Trophoblast cell (in vitro differentiated cells and primary cell): ENCODE measurements around the gene NEDD9.
A peak's percentile ranks its signal among the peaks of the same experiment; 100 is the strongest.

Source experiments
- DNase-seq, 2 donors: peaks; one replicate each; pipeline ENCODE4 v3.0.0-alpha.2; 2016
- H2AFZ ChIP-seq: 2 replicates; pipeline ENCODE4 v1.6.1; 2013; ENCODE audit warnings: low read length, moderate library complexity, mild to moderate bottlenecking; ENCODE audit not compliant: insufficient read depth, poor library complexity
- H2AK5ac ChIP-seq: 2 replicates; pipeline ENCODE4 v1.6.1; 2013; ENCODE audit warnings: mild to moderate bottlenecking, low read length
- H2BK120ac ChIP-seq: 2 replicates; pipeline ENCODE4 v1.6.1; 2013; ENCODE audit warnings: low read length, mild to moderate bottlenecking, moderate library complexity; ENCODE audit not compliant: insufficient read depth, poor library complexity
- H2BK12ac ChIP-seq: 2 replicates; pipeline ENCODE4 v1.6.1; 2013; ENCODE audit warnings: mild to moderate bottlenecking, low read length, moderate library complexity
- H2BK5ac ChIP-seq: 2 replicates; pipeline ENCODE4 v1.6.1; 2013; ENCODE audit warnings: low read length, low read depth, moderate library complexity, mild to moderate bottlenecking; ENCODE audit not compliant: poor library complexity
- H3K14ac ChIP-seq: 2 replicates; pipeline ENCODE4 v1.6.1; 2013; ENCODE audit warnings: mild to moderate bottlenecking, low read length
- H3K18ac ChIP-seq: 2 replicates; pipeline ENCODE4 v1.6.1; 2013; ENCODE audit warnings: mild to moderate bottlenecking, low read length
- H3K23ac ChIP-seq: 2 replicates; pipeline ENCODE4 v1.6.1; 2013; ENCODE audit warnings: low read length
- H3K27ac ChIP-seq: 2 replicates; pipeline ENCODE4 v1.5.1; 2013; ENCODE audit warnings: low read depth, mild to moderate bottlenecking, inconsistent platforms, low read length, moderate library complexity
- H3K27me3 ChIP-seq: 2 replicates; pipeline ENCODE4 v1.6.1; 2013; ENCODE audit warnings: inconsistent platforms, mild to moderate bottlenecking, low read length, moderate library complexity; ENCODE audit not compliant: insufficient read depth
- H3K36me3 ChIP-seq, 2 experiments: 1 replicate in 1 of 2; 2 replicates in 1 of 2; pipeline ENCODE4 v1.6.1; 2013; ENCODE audit warnings: low read length in 2 of 2, mild to moderate bottlenecking in 2 of 2, moderate library complexity in 1 of 2; ENCODE audit not compliant: insufficient read depth in 2 of 2, control insufficient read depth in 1 of 2
- H3K4ac ChIP-seq: 2 replicates; pipeline ENCODE4 v1.6.1; 2013; ENCODE audit warnings: low read depth, mild to moderate bottlenecking, low read length, moderate library complexity
- H3K4me1 ChIP-seq, 2 experiments: 1 replicate in 1 of 2; 2 replicates in 1 of 2; pipeline ENCODE4 v1.6.1; 2013; ENCODE audit warnings: low read length in 2 of 2, mild to moderate bottlenecking in 2 of 2, moderate library complexity in 1 of 2; ENCODE audit not compliant: insufficient read depth in 2 of 2, control insufficient read depth in 1 of 2
- H3K4me2 ChIP-seq: 2 replicates; pipeline ENCODE4 v1.6.1; 2013; ENCODE audit warnings: inconsistent platforms, mild to moderate bottlenecking, low read length, moderate library complexity
- H3K4me3 ChIP-seq: 2 replicates; pipeline ENCODE4 v1.5.1; 2013; ENCODE audit warnings: mild to moderate bottlenecking, low read depth, low read length, inconsistent platforms
- H3K79me1 ChIP-seq: one replicate; pipeline ENCODE4 v1.6.1; 2013; ENCODE audit warnings: low read length
- H3K79me2 ChIP-seq: 2 replicates; pipeline ENCODE4 v1.6.1; 2013; ENCODE audit warnings: low read length, mild to moderate bottlenecking; ENCODE audit not compliant: control insufficient read depth, insufficient read depth, poor library complexity
- H3K9ac ChIP-seq: 2 replicates; pipeline ENCODE4 v1.6.1; 2013; ENCODE audit warnings: mild to moderate bottlenecking, low read length
- H3K9me3 ChIP-seq: 2 replicates; pipeline ENCODE4 v1.6.1; 2013; ENCODE audit warnings: low read depth, mild to moderate bottlenecking, control low read depth, inconsistent platforms, low read length; ENCODE audit not compliant: insufficient read depth
- H4K12ac ChIP-seq: 2 replicates; pipeline ENCODE4 v1.6.1; 2013; ENCODE audit warnings: low read depth, mild to moderate bottlenecking, low read length, moderate library complexity
- H4K8ac ChIP-seq: 2 replicates; pipeline ENCODE4 v1.6.1; 2013; ENCODE audit warnings: low read depth, mild to moderate bottlenecking, low read length, moderate library complexity
- H4K91ac ChIP-seq: one replicate; pipeline ENCODE4 v1.6.1; 2013; ENCODE audit warnings: low read depth, mild to moderate bottlenecking, low read length, moderate library complexity
- WGBS: extraction: QIAGEN DNeasy Blood & Tissue Kit; methylation state at CpG from one replicate; pipeline ENCODE4 v1.1.7; 2013; ENCODE audit warnings: missing lambda C conversion rate; ENCODE audit not compliant: insufficient read length, insufficient coverage; ENCODE audit errors: extremely low coverage; 5-methylcytosine and 5-hydroxymethylcytosine counted together

The NEDD9 gene

GRCh38 chr6:11153447-11153846 is 79.0 kb downstream of the NEDD9 start:
- H2AFZ ChIP-seq: no peak overlapping the region
- H4K91ac ChIP-seq: no peak overlapping the region
- H4K12ac ChIP-seq: no peak overlapping the region
- H3K79me2 ChIP-seq: no peaks in the 10 kb centered on the region
- H3K4me2 ChIP-seq: no peak overlapping the region
- DNase-seq: no peak
- H3K9ac ChIP-seq: no peak overlapping the region
- no peak overlapping the region for H3K23ac ChIP-seq
- no peak overlapping the region for H2BK12ac ChIP-seq
- H3K9me3 ChIP-seq: no peaks in the 10 kb centered on the region
- H3K36me3 ChIP-seq: no peaks in the 10 kb centered on the region
- no peaks in the 10 kb centered on the region for H3K4me1 ChIP-seq
- H3K18ac ChIP-seq: no peak overlapping the region
- H3K4me3 ChIP-seq: no peak overlapping the region
- peaks cover 2% of the 10 kb centered on the region for H3K79me1 ChIP-seq
- H2AK5ac ChIP-seq: no peak overlapping the region
- H4K8ac ChIP-seq: no peak overlapping the region
- H3K27me3 ChIP-seq: no peaks in the 10 kb centered on the region
- H3K14ac ChIP-seq: no peak overlapping the region
- H3K27ac ChIP-seq: no peak overlapping the region
- no peak overlapping the region for H3K4ac ChIP-seq
- no peak overlapping the region for H2BK120ac ChIP-seq
- WGBS: no CpG with 5 or more reads among the region's 6 CpGs
- no peak overlapping the region for H2BK5ac ChIP-seq

GRCh38 chr6:11152581-11152980 is 79.9 kb downstream of the NEDD9 start:
- Histone ChIP-seq H3K18ac (no peak overlapping the region), H3K4me2 (no peak overlapping the region), H3K79me2 (no peaks in the 10 kb centered on the region), H3K4me1 (no peaks in the 10 kb centered on the region), H3K14ac (no peak overlapping the region), H3K27me3 (no peaks in the 10 kb centered on the region), H2AK5ac (no peak overlapping the region), H2BK5ac (no peak overlapping the region), H3K79me1 (peaks cover 2% of the 10 kb centered on the region), H3K4ac (no peak overlapping the region), H2BK12ac (no peak overlapping the region), H3K9me3 (no peaks in the 10 kb centered on the region), H3K36me3 (no peaks in the 10 kb centered on the region), H3K27ac (no peak overlapping the region), H4K91ac (no peak overlapping the region), H2BK120ac (no peak overlapping the region), H3K4me3 (no peak overlapping the region), H3K9ac (no peak overlapping the region), H2AFZ (no peak overlapping the region), H4K8ac (no peak overlapping the region), H3K23ac (no peak overlapping the region), H4K12ac (no peak overlapping the region)
- no peak for DNase-seq

GRCh38 chr6:11151488-11151887 is 81.0 kb downstream of the NEDD9 start:
- H3K9ac ChIP-seq: no peak overlapping the region
- H2BK12ac ChIP-seq: no peak overlapping the region
- no peaks in the 10 kb centered on the region for H3K27me3 ChIP-seq
- no peak overlapping the region for H2BK120ac ChIP-seq
- no peak overlapping the region for H4K12ac ChIP-seq
- WGBS: no CpG with 5 or more reads among the region's 1 CpG
- no peak overlapping the region for H3K4me2 ChIP-seq
- no peaks in the 10 kb centered on the region for H3K36me3 ChIP-seq
- H3K18ac ChIP-seq: no peak overlapping the region
- H2AFZ ChIP-seq: no peak overlapping the region
- H3K9me3 ChIP-seq: no peaks in the 10 kb centered on the region
- no peak for DNase-seq
- no peak overlapping the region for H3K27ac ChIP-seq
- H3K23ac ChIP-seq: no peak overlapping the region
- no peak overlapping the region for H3K4me3 ChIP-seq
- no peak overlapping the region for H4K8ac ChIP-seq
- H2BK5ac ChIP-seq: no peak overlapping the region
- H4K91ac ChIP-seq: no peak overlapping the region
- H3K79me2 ChIP-seq: no peaks in the 10 kb centered on the region
- H3K4ac ChIP-seq: no peak overlapping the region
- H3K79me1 ChIP-seq: peaks cover 2% of the 10 kb centered on the region
- H3K14ac ChIP-seq: no peak overlapping the region
- no peaks in the 10 kb centered on the region for H3K4me1 ChIP-seq
- H2AK5ac ChIP-seq: no peak overlapping the region

- Histone ChIP-seq H3K27ac (no peak overlapping the region), H2BK5ac (no peak overlapping the region), H3K23ac (no peak overlapping the region), H3K18ac (no peak overlapping the region), H3K36me3 (no peaks in the 10 kb centered on the region), H3K4me1 (no peaks in the 10 kb centered on the region), H3K9ac (no peak overlapping the region), H3K27me3 (no peaks in the 10 kb centered on the region), H3K4me3 (no peak overlapping the region), H3K79me1 (peaks cover 7% of the 10 kb centered on the region), H3K4ac (no peak overlapping the region), H2AK5ac (peak overlapping the region; percentile 83), H2AFZ (no peak overlapping the region), H3K9me3 (no peaks in the 10 kb centered on the region), H2BK12ac (peak overlapping the region; percentile 56), H2BK120ac (no peak overlapping the region), H3K4me2 (no peak overlapping the region), H4K8ac (no peak overlapping the region), H4K12ac (no peak overlapping the region), H4K91ac (peak overlapping the region; percentile 37), H3K14ac (no peak overlapping the region), H3K79me2 (no peaks in the 10 kb centered on the region)
- WGBS: no CpG with 5 or more reads among the region's 3 CpGs
- DNase-seq: no peak
These were observed 82.9 kb downstream of the NEDD9 start for GRCh38 chr6:11149551-11149950.
